Stimulated activated CD8-positive, alpha-beta memory T cell treated with anti-CD3 and anti-CD28 coated beads, Interleukin-12 subunit alpha, Interleukin-12 subunit beta, amount 100 ng/mL, for 1 hour (primary cell): ENCODE measurements around the gene RAB3C.
"Not testable (repeated sequence)": the region's sequence is repeated elsewhere in the genome, so short reads cannot be mapped to it uniquely, and the experiment has no call there.

Source experiments
- DNase-seq: peaks from one replicate; pipeline ENCODE4 v3.0.0-alpha.2; 2020; ENCODE audit warnings: low read depth

Gene RAB3C, protein sequence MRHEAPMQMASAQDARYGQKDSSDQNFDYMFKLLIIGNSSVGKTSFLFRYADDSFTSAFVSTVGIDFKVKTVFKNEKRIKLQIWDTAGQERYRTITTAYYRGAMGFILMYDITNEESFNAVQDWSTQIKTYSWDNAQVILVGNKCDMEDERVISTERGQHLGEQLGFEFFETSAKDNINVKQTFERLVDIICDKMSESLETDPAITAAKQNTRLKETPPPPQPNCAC

DNA sequence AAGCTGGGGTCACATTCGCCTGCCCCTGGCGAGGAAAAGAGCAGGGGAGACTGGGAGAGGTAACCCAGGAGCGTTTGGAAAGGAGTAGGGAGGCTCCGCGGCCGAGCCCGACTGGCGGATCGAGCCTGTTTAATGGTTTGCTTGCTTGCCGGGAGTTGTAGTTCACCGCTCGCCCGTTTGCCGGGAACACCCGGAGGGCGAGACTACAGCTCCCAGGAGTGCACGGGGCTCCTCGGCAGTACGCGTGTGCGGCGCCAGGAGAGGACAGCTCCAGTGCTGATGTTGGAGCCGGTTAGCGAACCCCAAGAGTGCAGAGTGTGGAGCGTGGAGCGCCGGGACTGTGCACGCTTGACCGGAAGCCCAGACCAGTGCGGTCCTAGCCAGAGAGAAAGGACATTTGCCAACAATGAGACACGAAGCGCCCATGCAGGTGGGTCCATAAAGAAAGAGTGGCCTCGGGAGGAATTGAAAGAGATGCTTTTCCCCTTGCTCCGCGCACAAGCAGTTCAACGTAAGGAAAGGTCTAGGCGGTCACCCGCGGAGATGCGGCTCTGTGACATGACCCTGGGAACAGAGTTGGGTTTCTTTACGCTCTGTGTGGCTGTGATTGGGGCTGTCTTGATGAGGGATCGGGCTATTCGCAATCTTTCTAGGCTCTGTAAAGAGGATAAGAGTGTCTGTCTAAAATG is at the start of gene RAB3C:
TSS of gene RAB3C (plus strand) at position 273 of the 689 bp plus-strand sequence. CDS start at position 407, 134 bp downstream.
- no peak for DNase-seq

GRCh38 chr5:58541935-58542334 is 40.9 kb upstream of the RAB3C start:
- DNase-seq, result not testable (repeated sequence)

DNA sequence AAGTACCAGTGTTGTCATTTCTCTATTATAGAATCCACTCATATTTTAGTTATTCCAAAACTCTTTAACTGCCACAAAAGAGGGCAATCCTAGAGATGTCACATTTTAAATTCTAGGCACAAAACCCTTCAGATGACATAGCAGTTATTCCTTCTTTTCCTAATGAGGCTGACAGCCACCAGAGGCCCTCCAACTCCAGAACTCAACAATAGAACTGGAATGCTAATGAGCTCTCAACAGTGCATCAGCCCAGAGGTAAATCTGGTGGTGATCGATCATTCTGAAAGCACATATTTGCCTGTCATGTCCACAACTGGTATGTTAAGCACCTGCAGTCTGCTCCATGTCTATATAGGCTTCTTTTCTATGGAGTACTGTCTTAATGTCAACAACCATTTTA is 40.2 kb upstream of the RAB3C start:
- DNase-seq, result no peak

- no peak for DNase-seq
Measured at GRCh38 chr5:58543723-58544122, 39.2 kb upstream of the RAB3C start.

DNA sequence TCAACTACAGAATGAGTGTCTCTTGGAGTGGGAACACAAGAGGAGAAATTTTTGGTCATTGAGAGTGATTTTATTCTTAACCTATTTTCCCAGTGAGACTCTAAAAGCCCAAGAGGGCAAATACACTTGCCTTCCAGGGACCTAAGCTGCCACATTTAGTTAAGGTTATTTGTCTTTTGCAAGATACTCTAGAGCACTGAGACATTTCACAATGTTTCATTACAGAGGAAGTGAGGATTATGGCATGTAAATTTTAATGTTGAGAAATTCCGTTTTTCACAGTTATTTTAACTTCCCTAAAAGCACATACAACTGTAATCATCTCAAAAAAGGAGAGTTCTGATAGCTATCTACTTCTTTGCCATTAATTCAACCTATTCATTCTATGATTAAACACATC is 38.7 kb upstream of the RAB3C start:
- no peak for DNase-seq

DNA sequence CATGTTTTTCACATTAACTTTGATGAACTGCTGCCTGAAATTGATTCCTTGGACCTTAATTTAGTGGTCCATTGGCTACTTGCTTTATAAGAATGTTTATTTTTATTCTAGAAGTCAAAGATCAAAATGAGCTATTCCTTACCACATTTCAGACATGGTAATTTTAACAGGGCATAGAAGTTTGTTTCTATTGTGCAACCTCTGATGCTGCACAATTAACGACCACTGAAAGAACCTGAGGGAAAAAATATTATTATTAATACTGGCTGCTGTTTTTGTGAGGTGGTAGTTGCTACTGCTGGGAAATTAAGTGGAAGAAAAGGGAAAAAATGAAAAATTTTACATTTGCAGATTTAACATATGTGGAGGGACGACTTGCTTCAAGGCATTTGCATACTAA is 37.9 kb upstream of the RAB3C start:
- DNase-seq, result no peak

GRCh38 chr5:58545912-58546311 is 37.0 kb upstream of the RAB3C start:
- no peak for DNase-seq

GRCh38 chr5:58548068-58548467 is 34.8 kb upstream of the RAB3C start:
- no peak for DNase-seq

DNA sequence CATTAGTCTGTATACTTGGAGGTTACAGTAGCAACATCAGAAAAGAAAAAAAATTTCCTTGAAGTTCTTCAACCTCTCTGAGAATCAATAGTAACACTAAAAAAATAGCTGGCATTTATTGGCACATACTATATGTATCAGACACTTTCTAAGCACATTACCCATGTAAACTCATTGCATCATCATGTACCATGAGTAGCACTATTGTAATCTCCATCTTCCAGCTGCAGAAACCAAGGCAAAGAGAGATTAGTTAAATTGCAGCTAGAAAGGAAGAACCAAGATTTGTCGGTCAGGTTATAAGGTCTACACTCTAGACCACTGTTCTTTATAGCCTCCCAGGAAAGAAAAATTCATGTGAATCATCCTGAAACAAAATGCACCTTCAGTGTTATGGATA is 31.4 kb upstream of the RAB3C start:
- no peak for DNase-seq

- DNase-seq, result not testable (repeated sequence)
Measured at GRCh38 chr5:58557665-58558338, 25.1 kb upstream of the RAB3C start.

- not testable (repeated sequence) for DNase-seq
Measured at GRCh38 chr5:58563016-58563700, 19.7 kb upstream of the RAB3C start.

DNA sequence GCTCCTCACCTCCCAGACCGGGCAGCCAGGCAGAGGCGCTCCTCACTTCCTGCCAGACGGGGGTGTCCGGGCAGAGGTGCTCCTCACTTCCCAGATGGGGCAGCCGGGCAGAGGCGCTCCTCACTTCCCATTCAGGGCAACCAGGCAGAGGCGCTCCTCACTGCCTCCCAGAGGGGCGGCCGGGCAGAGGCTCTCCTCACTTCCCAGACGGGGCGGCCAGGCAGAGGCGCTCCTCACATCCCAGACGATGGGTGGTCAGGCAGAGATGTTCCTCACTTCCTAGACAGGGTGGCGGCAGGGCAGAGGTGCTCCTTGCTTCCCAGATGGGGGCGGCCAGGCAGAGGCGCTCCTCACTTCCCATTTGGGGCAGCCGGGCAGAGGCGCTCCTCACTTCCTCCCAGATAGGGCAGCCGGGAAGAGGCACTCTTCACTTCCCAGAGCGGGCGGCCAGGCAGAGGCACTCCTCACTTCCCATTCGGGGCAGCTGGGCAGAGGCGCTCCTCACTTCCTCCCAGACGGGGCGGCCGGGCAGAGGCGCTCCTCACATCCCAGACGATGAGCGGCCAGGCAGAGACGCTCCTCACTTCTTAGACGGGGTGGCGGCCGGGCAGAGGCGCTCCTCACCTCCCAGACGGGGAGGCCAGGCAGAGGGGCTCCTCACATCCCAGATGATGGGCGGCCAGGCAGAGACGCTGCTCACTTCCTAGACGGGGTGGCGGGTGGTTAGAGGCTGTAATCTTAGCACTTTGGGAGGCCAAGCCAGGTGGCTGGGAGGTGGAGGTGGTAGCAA is 18.6 kb upstream of the RAB3C start:
- DNase-seq, result not testable (repeated sequence)

DNA sequence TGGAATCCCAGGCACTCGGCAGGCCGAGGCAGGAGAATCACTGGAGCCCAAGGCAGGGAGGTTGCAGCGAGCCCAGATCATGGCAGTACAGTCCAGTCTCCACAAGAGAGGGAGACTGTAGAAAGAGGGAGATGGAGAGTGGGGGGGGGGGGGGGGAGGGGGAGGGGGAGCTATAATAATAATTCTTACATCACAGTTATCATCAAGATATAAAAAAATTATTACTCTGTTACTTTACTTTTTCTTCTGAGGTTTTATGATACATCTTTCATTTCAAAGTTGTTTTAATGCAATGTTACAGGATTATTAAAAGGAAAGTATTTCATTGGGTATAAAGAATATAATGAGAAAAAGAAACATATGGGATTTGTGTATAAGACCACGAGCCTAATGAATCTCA is 17.8 kb upstream of the RAB3C start:
- no peak for DNase-seq

- no peak for DNase-seq
Measured at GRCh38 chr5:58571501-58571900, 11.4 kb upstream of the RAB3C start.

DNA sequence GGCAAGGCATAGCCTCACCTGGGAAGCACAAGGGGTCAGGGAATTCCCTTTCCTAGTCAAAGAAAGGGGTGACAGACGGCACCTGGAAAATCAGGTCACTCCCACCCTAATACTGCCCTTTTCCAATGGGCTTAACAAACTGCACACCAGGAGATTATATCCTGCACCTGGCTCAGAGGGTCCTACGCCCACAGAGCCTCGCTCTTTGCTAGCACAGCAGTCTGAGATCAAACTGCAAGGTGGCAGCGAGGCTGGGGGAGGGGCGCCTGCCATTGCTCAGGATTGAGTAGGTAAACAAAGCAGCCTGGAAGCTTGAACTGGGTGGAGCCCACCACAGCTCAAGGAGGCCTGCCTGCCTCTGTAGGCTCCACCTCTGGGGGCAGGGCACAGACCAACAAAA is 9.9 kb upstream of the RAB3C start:
- DNase-seq, result not testable (repeated sequence)

DNA sequence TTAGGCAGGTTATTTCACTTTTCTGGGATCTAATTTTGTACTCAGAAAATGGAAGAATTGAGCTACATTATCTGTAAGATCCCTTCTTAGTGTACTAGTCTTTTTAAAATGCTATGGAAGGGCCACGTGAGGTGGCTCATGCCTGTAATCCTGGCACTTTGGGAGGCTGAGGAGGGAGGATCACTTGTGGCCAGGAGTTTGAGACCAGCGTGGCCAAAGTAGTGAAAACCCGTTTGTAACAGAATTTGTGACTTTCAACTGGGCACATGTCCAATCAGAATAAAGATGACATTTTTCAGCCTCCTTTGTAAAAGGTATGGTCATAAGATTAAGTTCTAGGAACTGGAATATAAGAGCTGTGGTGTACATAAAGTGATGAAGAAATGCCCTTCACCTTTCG is 3.1 kb upstream of the RAB3C start:
- DNase-seq, result no peak

- no peak for DNase-seq
Measured at GRCh38 chr5:58582019-58582802, 664 bp upstream of the RAB3C start.

- DNase-seq, result no peak
Measured at GRCh38 chr5:58595952-58596351, 13.1 kb downstream of the RAB3C start.

DNA sequence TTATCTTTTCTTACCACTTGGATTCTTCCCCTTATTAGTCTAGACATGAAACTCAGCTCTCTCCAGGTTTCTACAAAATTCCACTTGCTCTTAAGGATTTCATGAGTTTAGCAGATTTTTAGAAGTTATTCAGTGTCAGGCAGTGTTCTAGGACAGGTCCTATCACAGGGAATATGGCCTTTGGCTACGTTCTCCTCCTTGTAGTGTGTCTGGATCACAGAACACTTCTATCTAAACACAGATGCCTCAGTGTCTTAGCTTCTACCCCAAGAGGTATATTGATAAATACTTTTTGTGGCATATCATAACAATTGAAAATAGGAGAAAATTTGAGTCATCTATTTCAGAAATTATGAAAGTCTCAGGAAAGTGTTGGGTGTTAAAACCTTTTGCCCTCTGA is 15.6 kb downstream of the RAB3C start:
- no peak for DNase-seq

- DNase-seq, result no peak
Measured at GRCh38 chr5:58599217-58599616, 16.3 kb downstream of the RAB3C start.

DNA sequence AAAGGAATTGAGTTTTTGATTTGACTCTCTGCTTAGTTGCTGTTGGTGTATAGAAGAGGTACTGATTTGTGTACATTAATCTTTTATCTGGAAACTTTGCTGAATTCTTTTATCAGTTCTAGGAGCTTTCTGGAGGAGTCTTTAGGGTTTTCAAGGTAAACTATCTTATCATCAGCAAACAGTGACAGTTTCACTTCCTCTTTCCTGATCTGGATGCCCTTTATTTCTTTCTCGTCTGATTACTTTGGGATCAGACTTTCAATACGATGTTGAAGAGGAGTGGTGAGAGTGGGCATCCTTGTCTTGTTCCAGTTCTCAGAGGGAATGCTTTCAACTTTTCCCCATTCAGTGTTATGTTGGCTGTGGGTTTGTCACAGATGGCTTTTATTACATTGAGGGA is 17.7 kb downstream of the RAB3C start:
- DNase-seq, result not testable (repeated sequence)
